ENCODE measurements around the gene COL1A2.

COL1A2 gene

DNA sequence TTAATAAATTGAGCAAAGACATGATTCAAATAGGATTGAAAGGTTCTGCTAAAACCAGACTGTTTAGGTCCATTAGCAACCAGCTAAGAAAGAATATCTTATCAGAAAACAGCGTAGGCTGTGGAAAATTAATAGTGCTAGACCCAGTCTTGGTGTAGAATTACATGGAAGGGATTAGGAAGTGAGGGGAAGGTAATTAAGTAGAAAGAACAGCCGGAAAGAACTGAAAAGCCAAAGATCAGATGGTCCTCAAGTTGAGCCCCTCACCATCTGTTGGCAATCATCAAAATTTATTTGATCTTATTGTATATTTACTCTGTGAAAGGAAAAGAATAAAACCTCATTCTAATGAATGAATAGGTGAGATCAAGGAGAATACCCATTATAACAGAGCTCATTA, 50.1 kb downstream of the COL1A2 start:
- Mint-ChIP-seq H3K27me3 (ENCODE audit: low read depth) (peaks cover 7% of the 10 kb centered on the region), H3K27ac (no peak overlapping the region), H3K9me3 (no peaks in the 10 kb centered on the region), H3K36me3 (ENCODE audit: low read depth) (no peaks in the 10 kb centered on the region), H3K4me1 (ENCODE audit: low read depth) (no peaks in the 10 kb centered on the region), H3K4me3 (no peak overlapping the region)

DNA sequence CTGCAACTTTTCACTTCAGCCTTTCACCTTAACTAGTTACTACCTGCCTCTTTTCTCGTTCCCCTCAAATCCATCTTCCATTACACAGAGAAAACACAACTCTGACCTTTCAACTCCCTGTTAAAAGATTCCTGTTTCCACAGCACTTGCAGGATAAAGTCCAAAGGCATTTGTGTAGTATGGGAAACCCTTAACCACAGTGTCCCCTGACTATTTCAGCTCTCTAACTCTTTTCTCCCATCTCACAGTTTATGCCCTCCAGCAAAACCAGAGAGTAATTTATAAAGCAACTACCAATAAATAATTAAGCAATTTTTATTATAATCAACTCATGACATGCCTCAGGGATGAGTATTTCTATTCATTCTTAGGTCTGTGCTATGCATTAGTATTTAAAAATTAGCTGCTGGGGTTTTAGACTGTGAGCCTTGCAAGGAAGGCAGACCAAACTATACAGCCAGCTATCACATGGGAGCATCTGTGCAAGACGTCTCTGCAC, 51.0 kb downstream of the COL1A2 start:
- no peaks in the 10 kb centered on the region for H3K9me3 Mint-ChIP-seq
- H3K36me3 Mint-ChIP-seq (ENCODE audit: low read depth): no peaks in the 10 kb centered on the region
- peaks cover 7% of the 10 kb centered on the region for H3K27me3 Mint-ChIP-seq (ENCODE audit: low read depth)
- no peaks in the 10 kb centered on the region for H3K4me1 Mint-ChIP-seq (ENCODE audit: low read depth)
- no peak overlapping the region for H3K27ac Mint-ChIP-seq
- no peak overlapping the region for H3K4me3 Mint-ChIP-seq

DNA sequence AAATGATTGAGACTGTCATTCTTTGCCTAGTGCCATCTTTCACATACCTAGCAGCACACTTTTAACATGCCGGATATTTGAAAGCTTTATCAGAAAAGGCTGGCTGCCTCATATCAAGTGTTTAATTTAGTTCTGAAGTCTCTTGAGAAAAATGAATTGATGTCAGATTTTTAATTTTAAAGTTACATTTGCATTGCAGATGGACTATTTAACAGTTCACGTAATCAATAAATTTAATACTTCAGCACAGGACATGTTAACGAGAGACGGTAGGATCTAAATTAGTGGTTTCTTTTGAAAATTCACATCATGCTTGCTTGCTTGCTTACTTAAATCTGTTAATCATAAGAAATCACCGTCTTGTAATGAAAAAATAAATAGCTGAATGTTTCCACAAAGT, 51.6 kb downstream of the COL1A2 start:
- no peaks in the 10 kb centered on the region for H3K36me3 Mint-ChIP-seq (ENCODE audit: low read depth)
- no peaks in the 10 kb centered on the region for H3K9me3 Mint-ChIP-seq
- peaks cover 7% of the 10 kb centered on the region for H3K27me3 Mint-ChIP-seq (ENCODE audit: low read depth)
- H3K4me1 Mint-ChIP-seq (ENCODE audit: low read depth): no peaks in the 10 kb centered on the region
- no peak overlapping the region for H3K4me3 Mint-ChIP-seq
- H3K27ac Mint-ChIP-seq: no peak overlapping the region

DNA sequence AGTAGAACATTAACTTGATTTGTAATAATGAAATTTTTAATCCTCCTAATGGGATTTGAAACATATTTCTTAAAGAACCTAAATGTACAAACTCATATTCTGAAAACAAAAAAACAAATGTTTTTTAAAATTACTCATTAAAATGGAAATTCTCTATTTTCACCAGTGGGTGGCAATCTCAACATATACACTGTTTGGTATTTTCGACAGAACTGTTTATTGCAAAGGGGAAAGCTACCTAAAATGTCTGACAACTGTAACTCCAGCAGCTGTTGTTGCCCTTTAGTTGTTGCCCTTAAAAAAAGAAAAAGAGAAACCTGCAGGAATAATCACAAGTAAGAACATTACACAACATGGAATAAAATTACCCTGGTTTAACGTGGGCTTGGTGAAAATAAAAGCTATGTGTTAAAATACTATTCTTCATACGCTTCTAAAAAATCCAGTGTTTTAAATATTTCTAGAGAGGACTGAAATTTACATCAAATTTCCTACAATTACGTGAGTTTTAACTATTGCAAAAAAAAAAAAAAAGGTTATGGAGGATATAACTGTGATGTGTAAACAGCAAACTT, 54.5 kb downstream of the COL1A2 start:
- Mint-ChIP-seq H3K36me3 (ENCODE audit: low read depth) (no peaks in the 10 kb centered on the region), H3K27ac (no peak overlapping the region), H3K4me1 (ENCODE audit: low read depth) (no peaks in the 10 kb centered on the region), H3K9me3 (no peaks in the 10 kb centered on the region), H3K27me3 (ENCODE audit: low read depth) (peaks cover 4% of the 10 kb centered on the region), H3K4me3 (no peak overlapping the region)

DNA sequence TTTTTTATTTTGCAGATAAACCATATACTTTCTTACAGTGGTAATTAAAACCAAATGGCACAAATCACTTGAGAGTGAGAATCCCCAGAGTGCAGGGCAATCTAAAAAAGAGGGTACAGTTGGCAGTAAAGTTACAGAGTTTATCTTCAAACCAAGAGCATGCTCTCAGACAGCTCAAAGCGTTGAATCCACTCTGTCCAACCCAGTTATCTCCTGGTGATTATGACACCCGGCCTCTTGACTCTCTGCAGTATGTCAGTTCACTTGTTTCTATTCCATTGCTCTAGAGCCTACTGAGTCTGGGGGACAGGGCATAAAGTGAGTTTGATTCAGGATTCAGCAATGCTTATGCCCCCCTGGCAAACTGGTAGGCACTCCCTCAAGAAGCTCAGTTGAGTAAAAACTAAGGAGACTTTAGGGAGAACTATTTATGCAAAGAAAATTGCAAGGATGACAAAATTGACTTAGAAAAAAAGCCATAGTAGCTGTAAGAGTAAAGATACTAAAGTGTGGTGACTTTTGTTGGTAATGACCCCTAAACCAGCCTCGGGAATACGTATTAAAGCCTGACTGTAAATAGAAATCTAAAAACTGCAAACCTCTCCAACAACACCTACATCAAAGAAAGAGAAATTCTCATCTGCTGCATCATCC, 55.5 kb downstream of the COL1A2 start:
- Mint-ChIP-seq H3K27ac (no peak overlapping the region), H3K36me3 (ENCODE audit: low read depth) (no peaks in the 10 kb centered on the region), H3K4me3 (no peak overlapping the region), H3K9me3 (no peaks in the 10 kb centered on the region), H3K4me1 (ENCODE audit: low read depth) (no peaks in the 10 kb centered on the region), H3K27me3 (ENCODE audit: low read depth) (no peaks in the 10 kb centered on the region)

DNA sequence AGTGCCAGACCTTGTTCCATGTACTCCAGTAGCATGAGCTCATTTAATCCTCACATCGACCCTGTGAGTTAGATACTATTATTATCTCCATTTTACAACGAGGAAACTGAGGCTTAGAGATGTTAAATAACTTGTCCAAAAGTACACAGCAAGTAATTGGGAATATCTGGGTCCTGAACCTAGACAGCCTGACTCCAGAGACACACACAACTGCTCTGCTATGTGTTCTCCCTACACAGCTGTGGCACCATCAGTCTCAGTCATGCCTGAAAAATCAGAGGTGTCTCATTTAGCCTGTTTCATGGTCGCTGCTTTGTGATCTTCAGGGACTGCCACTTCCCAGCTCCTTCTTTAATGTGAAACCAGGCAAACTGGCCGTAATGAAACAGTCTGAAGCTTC, 56.5 kb downstream of the COL1A2 start:
- Mint-ChIP-seq H3K27ac (no peak overlapping the region), H3K27me3 (ENCODE audit: low read depth) (no peaks in the 10 kb centered on the region), H3K4me1 (ENCODE audit: low read depth) (no peaks in the 10 kb centered on the region), H3K9me3 (no peaks in the 10 kb centered on the region), H3K4me3 (no peak overlapping the region), H3K36me3 (ENCODE audit: low read depth) (no peaks in the 10 kb centered on the region)

DNA sequence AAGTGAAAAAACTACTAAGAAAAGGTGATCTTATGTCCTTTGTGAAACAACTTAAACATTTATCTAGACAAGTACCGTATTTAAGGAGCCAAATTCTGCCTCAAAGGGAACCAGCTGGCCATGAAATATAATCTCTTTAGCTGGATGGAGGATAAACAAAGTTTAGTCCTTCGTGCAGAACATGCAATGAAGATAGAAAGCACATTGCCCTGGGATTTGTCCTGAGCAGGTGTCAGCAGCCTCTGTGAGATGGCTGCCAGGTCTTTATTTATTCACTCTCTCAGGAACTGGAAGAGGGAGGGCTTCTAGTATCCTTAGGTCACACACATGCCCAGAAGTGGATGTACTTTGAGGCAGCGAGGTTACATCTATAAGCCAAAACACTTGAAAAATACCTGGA, 57.5 kb downstream of the COL1A2 start:
- no peaks in the 10 kb centered on the region for H3K9me3 Mint-ChIP-seq
- no peaks in the 10 kb centered on the region for H3K27me3 Mint-ChIP-seq (ENCODE audit: low read depth)
- H3K4me1 Mint-ChIP-seq (ENCODE audit: low read depth): no peaks in the 10 kb centered on the region
- H3K4me3 Mint-ChIP-seq: no peak overlapping the region
- H3K27ac Mint-ChIP-seq: no peak overlapping the region
- no peaks in the 10 kb centered on the region for H3K36me3 Mint-ChIP-seq (ENCODE audit: low read depth)

DNA sequence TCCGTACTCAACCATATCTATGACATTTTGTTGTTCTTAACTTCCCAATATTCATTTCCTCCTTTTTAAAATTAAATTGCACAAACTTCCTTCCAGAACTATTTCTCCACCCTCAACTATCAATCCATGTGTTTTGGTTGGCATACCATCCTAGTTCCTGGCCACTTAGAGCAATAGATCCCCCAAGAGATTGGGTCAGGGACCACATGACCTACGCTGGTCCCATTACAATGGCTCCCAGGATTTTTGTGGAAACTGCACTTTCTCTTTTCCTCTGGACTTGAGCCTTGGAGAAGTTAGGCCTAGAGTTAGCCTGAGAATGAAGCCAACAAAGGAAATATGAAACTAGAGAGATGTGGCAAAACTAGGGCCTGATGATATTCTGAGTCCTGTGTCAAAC, 59.2 kb downstream of the COL1A2 start:
- Mint-ChIP-seq H3K36me3 (ENCODE audit: low read depth) (no peaks in the 10 kb centered on the region), H3K4me1 (ENCODE audit: low read depth) (no peaks in the 10 kb centered on the region)

DNA sequence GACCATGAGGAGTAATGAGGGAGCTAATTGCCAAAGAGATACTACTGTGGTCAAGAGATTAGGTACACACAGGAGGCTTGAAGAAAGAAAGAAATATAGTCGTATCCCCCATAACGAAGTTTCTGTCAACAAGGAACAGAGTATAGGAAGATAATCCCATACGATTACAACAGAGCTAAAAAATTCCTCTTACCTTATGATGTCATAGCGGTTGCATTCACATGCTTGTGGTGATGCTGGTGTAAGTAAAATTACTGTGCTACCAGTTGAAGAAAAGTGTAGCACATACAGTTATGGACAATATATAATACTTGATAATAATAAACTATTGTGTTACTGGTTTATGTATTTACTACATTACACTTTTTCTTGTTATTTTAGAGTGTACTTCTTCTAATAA, 63.3 kb downstream of the COL1A2 start:
- Mint-ChIP-seq H3K27ac (no peak overlapping the region), H3K36me3 (ENCODE audit: low read depth) (no peaks in the 10 kb centered on the region), H3K9me3 (no peaks in the 10 kb centered on the region), H3K4me3 (no peak overlapping the region), H3K4me1 (ENCODE audit: low read depth) (no peaks in the 10 kb centered on the region), H3K27me3 (ENCODE audit: low read depth) (no peaks in the 10 kb centered on the region)

More for the DNA sequence above, 59.2 kb downstream of the COL1A2 start:
- H3K4me3 Mint-ChIP-seq: no peak overlapping the region
- H3K27me3 Mint-ChIP-seq (ENCODE audit: low read depth): no peaks in the 10 kb centered on the region
- no peak overlapping the region for H3K27ac Mint-ChIP-seq
- no peaks in the 10 kb centered on the region for H3K9me3 Mint-ChIP-seq

DNA sequence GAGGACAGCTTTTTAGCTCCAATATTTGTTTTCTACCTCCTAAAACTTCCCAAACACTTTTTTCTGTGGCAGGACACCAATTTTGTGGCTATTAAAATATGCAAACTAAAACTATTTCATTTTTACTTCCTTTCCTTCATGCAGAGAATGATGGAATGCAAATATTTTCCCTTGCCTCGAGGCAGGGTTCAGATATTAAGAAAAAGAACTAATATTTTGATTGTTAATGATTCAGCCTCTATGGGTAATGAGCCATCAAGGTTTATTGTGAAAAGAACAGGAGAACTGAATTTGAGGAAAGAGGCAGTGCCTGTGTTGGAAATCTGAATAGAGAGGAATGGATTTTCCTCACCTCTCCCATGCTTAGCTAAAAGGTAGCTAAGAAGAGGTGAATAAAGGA, 71.8 kb downstream of the COL1A2 start:
- H3K9me3 Mint-ChIP-seq: peaks cover 4% of the 10 kb centered on the region
- no peaks in the 10 kb centered on the region for H3K36me3 Mint-ChIP-seq (ENCODE audit: low read depth)
- H3K4me1 Mint-ChIP-seq (ENCODE audit: low read depth): no peaks in the 10 kb centered on the region
- no peak overlapping the region for H3K4me3 Mint-ChIP-seq
- no peak overlapping the region for H3K27ac Mint-ChIP-seq
- peaks cover 5% of the 10 kb centered on the region for H3K27me3 Mint-ChIP-seq (ENCODE audit: low read depth)

DNA sequence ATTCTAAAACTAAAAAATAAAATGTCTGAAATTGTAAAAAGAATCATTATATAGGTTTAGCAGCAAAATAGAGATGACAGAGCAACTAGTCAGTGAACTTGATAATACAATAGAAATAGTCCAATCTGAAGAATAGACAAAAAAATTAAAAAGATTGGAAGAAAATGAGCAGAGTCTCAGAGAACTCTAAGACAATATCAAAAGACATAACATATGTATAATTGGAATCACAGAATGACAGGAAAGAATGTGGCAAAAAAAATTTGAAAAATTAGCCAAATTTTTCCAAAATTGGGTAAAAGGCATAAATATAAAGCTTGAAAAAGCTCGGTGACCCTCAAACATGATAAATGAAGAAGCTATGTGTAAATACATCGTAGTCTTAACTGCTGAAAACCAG, 76.9 kb downstream of the COL1A2 start:
- H3K4me3 Mint-ChIP-seq: no peak overlapping the region

DNA sequence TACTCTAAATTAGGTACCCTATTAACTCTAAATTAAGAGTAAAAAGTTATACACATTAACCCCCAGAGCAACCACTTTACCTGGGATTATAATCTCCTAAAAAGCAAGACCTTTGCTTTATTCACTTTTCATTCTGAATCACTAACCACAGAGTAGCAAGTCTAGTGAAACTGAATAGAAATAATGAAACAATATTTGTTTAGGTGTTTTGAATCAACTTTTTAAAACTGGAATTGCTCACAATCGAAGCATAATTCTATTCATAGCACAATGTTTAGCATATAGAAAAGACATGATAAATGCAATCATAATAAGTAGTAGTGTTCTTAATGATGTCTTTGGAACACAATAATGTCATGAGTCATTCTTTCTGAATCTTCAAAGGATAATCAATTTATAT, 77.9 kb downstream of the COL1A2 start:
- Mint-ChIP-seq H3K4me3 (no peak overlapping the region), H3K27ac (no peak overlapping the region), H3K4me1 (ENCODE audit: low read depth) (no peaks in the 10 kb centered on the region), H3K36me3 (ENCODE audit: low read depth) (no peaks in the 10 kb centered on the region), H3K9me3 (peaks cover 7% of the 10 kb centered on the region), H3K27me3 (ENCODE audit: low read depth) (peaks cover 8% of the 10 kb centered on the region)

More for the DNA sequence above, 76.9 kb downstream of the COL1A2 start:
- no peaks in the 10 kb centered on the region for H3K36me3 Mint-ChIP-seq (ENCODE audit: low read depth)
- peaks cover 7% of the 10 kb centered on the region for H3K9me3 Mint-ChIP-seq
- no peak overlapping the region for H3K27ac Mint-ChIP-seq
- no peaks in the 10 kb centered on the region for H3K4me1 Mint-ChIP-seq (ENCODE audit: low read depth)
- peaks cover 8% of the 10 kb centered on the region for H3K27me3 Mint-ChIP-seq (ENCODE audit: low read depth)

DNA sequence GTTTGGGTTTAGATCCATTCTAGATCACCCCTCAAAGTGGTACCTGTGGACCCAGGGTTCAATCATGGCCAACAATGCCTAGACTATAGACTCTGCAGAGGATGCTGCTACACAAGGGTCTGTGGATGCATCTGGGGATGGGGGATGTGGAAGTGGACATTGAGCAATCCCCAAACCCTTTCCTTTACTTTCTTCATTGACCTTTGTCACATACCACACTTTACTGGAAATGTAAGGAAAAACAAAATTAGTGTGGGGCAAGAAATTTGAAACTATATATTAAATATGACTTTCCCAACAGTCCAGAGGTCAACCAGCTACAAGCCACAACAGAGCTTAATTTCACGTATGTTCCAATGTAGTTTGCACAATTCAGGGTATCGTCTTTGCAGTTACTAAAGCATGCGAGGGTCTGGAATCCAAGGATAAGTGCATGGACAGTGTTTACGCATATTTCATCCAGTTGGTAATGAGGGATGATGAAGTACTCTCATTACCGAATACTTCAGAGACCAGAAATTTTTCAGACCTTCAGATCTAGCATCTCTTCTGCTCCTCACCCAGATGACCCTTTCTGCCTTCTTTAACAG, 81.7 kb downstream of the COL1A2 start:
- H3K36me3 Mint-ChIP-seq (ENCODE audit: low read depth): no peaks in the 10 kb centered on the region
- H3K9me3 Mint-ChIP-seq: peaks cover 4% of the 10 kb centered on the region
- H3K27me3 Mint-ChIP-seq (ENCODE audit: low read depth): peaks cover 3% of the 10 kb centered on the region
- no peak overlapping the region for H3K4me3 Mint-ChIP-seq
- no peaks in the 10 kb centered on the region for H3K4me1 Mint-ChIP-seq (ENCODE audit: low read depth)
- no peak overlapping the region for H3K27ac Mint-ChIP-seq

DNA sequence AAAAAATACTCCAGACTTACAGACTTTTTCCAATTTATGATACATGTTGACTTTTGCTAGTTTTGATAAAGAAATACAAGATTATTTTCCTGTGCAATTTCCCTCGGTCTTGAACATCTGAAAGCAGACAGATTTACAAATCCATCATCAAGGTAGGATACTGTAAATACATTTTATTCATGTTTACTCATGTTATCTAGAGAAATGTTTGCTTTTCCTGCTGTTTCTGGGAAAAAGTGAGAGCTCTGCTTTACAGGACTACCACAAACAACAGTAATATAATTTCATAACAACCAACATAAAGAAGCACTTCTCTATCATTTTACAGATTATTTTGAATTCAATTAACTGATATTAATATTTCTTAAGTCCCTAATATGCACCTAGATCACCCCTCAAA, 83.2 kb downstream of the COL1A2 start:
- no peak overlapping the region for H3K27ac Mint-ChIP-seq
- no peaks in the 10 kb centered on the region for H3K9me3 Mint-ChIP-seq
- H3K4me1 Mint-ChIP-seq (ENCODE audit: low read depth): no peaks in the 10 kb centered on the region
- H3K36me3 Mint-ChIP-seq (ENCODE audit: low read depth): no peaks in the 10 kb centered on the region
- no peak overlapping the region for H3K4me3 Mint-ChIP-seq
- peaks cover 3% of the 10 kb centered on the region for H3K27me3 Mint-ChIP-seq (ENCODE audit: low read depth)

DNA sequence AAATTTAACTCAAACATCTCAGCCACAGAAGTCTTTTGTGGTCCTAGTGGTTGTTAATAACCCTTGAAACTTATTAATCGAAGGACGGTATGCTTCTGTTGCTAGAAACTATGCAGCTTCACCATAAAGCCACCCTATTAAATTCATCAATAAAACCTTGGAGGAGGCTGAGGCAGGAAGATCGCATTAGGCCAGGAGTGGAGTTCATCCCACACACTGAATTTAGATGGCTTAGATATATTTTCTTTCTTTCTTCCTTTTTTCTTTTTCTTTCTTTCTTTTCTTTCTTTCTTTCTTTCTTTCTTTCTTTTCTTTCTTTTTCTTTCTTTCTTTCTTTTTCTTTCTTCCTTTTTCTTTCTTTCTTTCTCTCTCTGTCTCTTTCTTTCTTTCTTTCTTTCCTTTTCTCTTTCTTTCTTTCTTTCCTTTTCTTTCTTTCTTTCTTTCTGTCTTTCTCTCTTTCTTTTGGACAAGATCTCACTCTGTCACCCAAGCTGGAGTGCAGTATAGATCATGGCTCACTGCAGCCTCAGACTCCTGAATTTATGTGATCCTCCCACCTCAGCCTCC, 84.0 kb downstream of the COL1A2 start:
- H3K4me1 Mint-ChIP-seq (ENCODE audit: low read depth): no peaks in the 10 kb centered on the region
- no peaks in the 10 kb centered on the region for H3K27me3 Mint-ChIP-seq (ENCODE audit: low read depth)
- no peaks in the 10 kb centered on the region for H3K36me3 Mint-ChIP-seq (ENCODE audit: low read depth)
- H3K27ac Mint-ChIP-seq: no peak overlapping the region
- H3K9me3 Mint-ChIP-seq: no peaks in the 10 kb centered on the region
- no peak overlapping the region for H3K4me3 Mint-ChIP-seq
